ENCODE data around the gene SGK1.

- TF ChIP-seq EZH2phosphoT487 (IDR thresholded peaks at IDR 0.05; ENCODE audit: borderline replicate concordance, low read length) (no peak), CTCF (IDR thresholded peaks at IDR 0.05; ENCODE audit: low read depth, low read length, poor library complexity, severe bottlenecking) (no peak)
Measured at GRCh38 chr6:134363323-134364039, 45.6 kb upstream of the SGK1 start.

Data from DOHH2 (cell line).